ENCODE measurements around the gene NCOA7. TPM values are rescaled to one million over a fixed set of nuclear protein-coding genes. Genes with fewer than 3 reads are reported as not detected.

Gene NCOA7
- total RNA-seq, 2 experiments from 2014 or later, result 34.6 to 35.7 TPM

DNA sequence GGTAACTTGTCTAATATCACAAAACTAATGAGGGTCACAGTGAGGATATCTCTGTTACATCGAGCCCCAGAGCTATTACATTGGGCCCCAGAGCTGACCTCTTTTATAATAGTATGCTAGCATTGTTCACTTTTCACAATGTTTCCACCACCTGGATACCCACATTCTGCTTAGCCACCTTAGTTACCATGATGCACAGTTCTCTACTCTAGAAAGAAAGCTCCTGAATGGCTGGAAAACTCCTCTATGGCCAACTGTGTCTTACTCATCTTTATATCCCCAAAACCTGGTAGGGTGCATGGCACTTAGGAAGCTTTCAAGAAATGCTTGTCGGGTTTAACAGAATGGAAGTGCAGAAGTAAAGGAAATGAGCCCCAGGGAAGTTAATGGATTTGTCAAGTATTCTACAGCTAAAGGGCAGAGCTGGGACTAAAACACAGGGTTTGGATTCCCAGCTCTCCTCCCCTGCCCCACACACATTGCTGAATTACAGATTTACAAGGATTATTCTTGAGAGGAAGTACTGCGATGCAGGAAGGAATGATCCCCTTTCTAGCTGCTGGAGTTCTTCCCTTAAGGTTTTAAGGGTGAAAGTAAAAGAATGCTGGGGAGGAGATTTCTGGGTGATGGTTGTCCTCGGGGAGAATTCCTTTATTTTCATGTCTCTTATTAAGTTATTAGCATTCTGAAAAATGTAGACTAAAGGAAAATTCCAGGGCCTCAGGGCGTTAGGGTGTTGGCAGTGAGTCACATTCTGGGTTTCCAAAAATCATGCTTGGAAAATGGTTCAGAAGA is 149.7 kb downstream of the NCOA7 start:
- Mint-ChIP-seq H3K36me3 (ENCODE audit: low read depth) (no peaks in the 10 kb centered on the region), H3K4me1 (ENCODE audit: low read depth) (peaks cover 7% of the 10 kb centered on the region), H3K27ac (no peak overlapping the region), H3K4me3 (no peak overlapping the region), H3K9me3 (no peaks in the 10 kb centered on the region), H3K27me3 (peaks cover 4% of the 10 kb centered on the region)
- ATAC-seq (ENCODE audit: poor library complexity) (no peak), DNase-seq (no peak)
- Histone ChIP-seq H3K4me3 (ENCODE audit: low read length) (no peak overlapping the region), H3K27ac (ENCODE audit: low read depth in 1 of 2, low read length in 2 of 2) (no peak overlapping the region), H3K9me3 (ENCODE audit: control insufficient read depth in 1 of 2, insufficient read depth in 1 of 2, low read length in 2 of 2) (no peaks in the 10 kb centered on the region), H3K36me3 (ENCODE audit: insufficient read depth, low read length) (no peaks in the 10 kb centered on the region), H3K4me1 (ENCODE audit: insufficient read depth, low read length) (no peaks in the 10 kb centered on the region), H3K27me3 (ENCODE audit: control insufficient read depth in 1 of 2, insufficient read depth in 2 of 2, low read length in 2 of 2) (no peaks in the 10 kb centered on the region)
- ChIA-PET POLR2A (interaction anchor here (1.5 kb wide), 1 partner anchor 16 kb away, joined by 4 read pairs; the partner anchor contains the start of gene HINT3), CTCF (interaction anchor here (1.3 kb wide), 1 partner anchor 16 kb away, joined by 3 read pairs; the partner anchor contains the start of gene HINT3)
- TF ChIP-seq CTCF (IDR thresholded peaks at IDR 0.05), result no peak
- intact Hi-C loops (cut with DNase I, micrococcal nuclease), result no loop called here

DNA sequence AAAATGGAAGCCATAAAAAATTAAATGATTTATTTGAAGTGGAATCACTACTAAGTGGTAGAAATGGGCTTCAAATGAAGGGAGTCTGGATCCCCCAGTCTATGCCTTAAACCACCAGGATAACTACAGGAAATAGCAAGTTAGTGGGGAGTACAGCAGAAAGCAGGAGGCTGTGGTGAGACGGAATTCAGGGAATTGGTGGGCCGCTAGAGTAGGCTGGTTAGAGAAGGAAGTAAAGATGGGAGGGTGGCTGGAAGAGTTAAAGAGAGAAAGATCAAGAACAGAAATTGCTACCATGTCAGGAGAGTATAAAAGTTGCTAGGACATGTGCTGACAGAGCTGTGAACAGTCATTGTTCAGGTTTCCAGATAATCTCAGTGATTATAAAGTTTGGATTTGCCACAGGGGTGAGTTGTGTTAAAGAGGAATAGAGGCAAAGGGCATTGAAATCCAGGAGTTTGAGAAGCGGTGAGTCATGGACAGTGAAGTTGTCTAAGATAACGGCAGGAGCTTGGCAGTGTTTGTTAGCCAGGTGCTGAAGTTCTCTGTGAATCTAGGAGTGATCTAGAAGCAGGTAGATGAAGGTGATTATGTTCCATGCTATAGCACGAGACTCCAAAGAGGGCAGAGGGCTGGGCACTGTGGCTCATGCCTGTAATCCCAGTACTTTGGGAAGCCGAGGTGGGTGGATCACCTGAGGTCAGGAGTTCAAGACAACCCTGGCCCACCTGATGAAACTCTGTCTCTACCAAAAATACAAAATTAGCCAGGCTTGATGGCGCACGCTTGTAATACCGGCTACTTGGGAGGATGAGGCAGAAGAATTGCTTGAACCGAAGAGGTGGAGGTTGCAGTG is 152.1 kb downstream of the NCOA7 start:
- ATAC-seq (ENCODE audit: poor library complexity) (no peak), DNase-seq (no peak)
- Histone ChIP-seq H3K27me3 (ENCODE audit: control insufficient read depth in 1 of 2, insufficient read depth in 2 of 2, low read length in 2 of 2) (no peaks in the 10 kb centered on the region), H3K36me3 (ENCODE audit: insufficient read depth, low read length) (no peaks in the 10 kb centered on the region), H3K9me3 (ENCODE audit: control insufficient read depth in 1 of 2, insufficient read depth in 1 of 2, low read length in 2 of 2) (no peaks in the 10 kb centered on the region), H3K4me1 (ENCODE audit: insufficient read depth, low read length) (no peaks in the 10 kb centered on the region), H3K4me3 (ENCODE audit: low read length) (no peak overlapping the region), H3K27ac (ENCODE audit: low read depth in 1 of 2, low read length in 2 of 2) (no peak overlapping the region)
- Mint-ChIP-seq H3K27me3 (peaks cover 4% of the 10 kb centered on the region), H3K4me1 (ENCODE audit: low read depth) (peaks cover 7% of the 10 kb centered on the region), H3K36me3 (ENCODE audit: low read depth) (no peaks in the 10 kb centered on the region), H3K9me3 (no peaks in the 10 kb centered on the region), H3K27ac (no peak overlapping the region), H3K4me3 (no peak overlapping the region)
- POLR2A ChIA-PET, result interaction anchor here (1.1 kb wide), 1 partner anchor 162 kb away, joined by 3 read pairs; no protein-coding TSS in a partner anchor
- CTCF ChIA-PET, result interaction anchor here (0.7 to 1.2 kb wide), 2 partner anchors 13 to 27 kb away, joined by 3 to 4 read pairs; partner anchors contain the start of gene HINT3
- intact Hi-C loops (cut with DNase I, micrococcal nuclease), result no loop called here
- no peak for TF ChIP-seq CTCF (IDR thresholded peaks at IDR 0.05)

DNA sequence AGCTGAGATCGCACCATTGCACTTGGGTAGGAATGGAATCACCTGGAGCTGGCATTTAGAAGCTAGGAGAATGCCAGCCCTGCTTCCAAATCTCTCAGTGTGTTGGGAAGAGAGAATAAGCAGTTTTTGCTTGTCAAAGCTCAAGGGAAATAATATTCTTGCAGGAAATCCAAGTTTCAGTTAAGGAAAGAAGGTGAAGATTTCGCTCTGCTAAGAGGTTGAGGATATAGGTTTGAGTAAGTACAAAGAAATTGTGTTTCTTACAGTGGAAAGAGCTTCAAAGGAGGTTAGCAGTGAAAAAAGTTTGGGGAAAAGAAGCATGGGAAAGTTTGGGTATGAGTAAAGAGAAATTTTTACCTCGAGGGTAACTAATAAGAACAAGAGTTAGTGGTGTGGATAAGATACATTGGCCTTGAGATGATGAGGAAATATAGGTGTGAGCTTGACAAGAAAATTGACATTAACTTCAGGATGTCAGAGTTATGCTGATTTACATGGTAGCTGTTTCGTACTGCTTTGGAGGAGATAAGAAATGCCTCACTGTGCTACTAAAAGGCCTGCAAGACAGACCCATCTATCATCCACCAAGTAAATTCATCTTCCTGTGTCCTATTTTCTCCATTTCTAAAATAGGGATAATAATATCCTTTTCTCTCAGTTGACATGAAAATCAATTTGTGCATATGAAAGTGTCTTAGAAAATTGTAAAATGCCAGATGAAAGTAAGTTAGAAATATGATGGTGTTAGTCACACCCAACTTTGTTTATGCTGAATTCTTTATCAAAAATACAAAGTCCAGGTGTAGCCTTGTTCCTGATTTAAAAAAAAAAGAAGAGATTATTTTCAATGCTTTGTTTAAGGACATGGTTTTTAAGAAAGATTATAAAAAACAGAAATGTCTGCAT is 153.0 kb downstream of the NCOA7 start:
- no peaks in the 10 kb centered on the region for H3K4me1 ChIP-seq (ENCODE audit: insufficient read depth, low read length)
- POLR2A ChIA-PET, result no interaction called here
- Mint-ChIP-seq H3K36me3 (ENCODE audit: low read depth) (no peaks in the 10 kb centered on the region), H3K9me3 (no peaks in the 10 kb centered on the region), H3K4me1 (ENCODE audit: low read depth) (peaks cover 7% of the 10 kb centered on the region), H3K4me3 (no peak overlapping the region), H3K27me3 (peaks cover 4% of the 10 kb centered on the region), H3K27ac (no peak overlapping the region)
- ATAC-seq (ENCODE audit: poor library complexity) (no peak), DNase-seq (no peak)
- H3K4me3 ChIP-seq (ENCODE audit: low read length), result no peak overlapping the region
- intact Hi-C loops (cut with DNase I, micrococcal nuclease), result no loop called here
- H3K27me3 ChIP-seq (ENCODE audit: control insufficient read depth in 1 of 2, insufficient read depth in 2 of 2, low read length in 2 of 2), result no peaks in the 10 kb centered on the region
- no peaks in the 10 kb centered on the region for H3K36me3 ChIP-seq (ENCODE audit: insufficient read depth, low read length)
- no peak overlapping the region for H3K27ac ChIP-seq (ENCODE audit: low read depth in 1 of 2, low read length in 2 of 2)
- no peak for TF ChIP-seq CTCF (IDR thresholded peaks at IDR 0.05)
- no peaks in the 10 kb centered on the region for H3K9me3 ChIP-seq (ENCODE audit: control insufficient read depth in 1 of 2, insufficient read depth in 1 of 2, low read length in 2 of 2)
- CTCF ChIA-PET, result interaction anchor here (0.7 to 1.2 kb wide), 2 partner anchors 13 to 28 kb away, joined by 3 to 4 read pairs; partner anchors contain the start of gene HINT3

Measured in CD4-positive, alpha-beta T cell (primary cell).